ENCODE results near the gene NTM.

NTM gene

GRCh38 chr11:131807876-131808275 lies 437.5 kb downstream of the NTM start:
- no peak for DNase-seq

GRCh38 chr11:131808470-131808869 lies 438.1 kb downstream of the NTM start:
- DNase-seq, result no peak

DNA sequence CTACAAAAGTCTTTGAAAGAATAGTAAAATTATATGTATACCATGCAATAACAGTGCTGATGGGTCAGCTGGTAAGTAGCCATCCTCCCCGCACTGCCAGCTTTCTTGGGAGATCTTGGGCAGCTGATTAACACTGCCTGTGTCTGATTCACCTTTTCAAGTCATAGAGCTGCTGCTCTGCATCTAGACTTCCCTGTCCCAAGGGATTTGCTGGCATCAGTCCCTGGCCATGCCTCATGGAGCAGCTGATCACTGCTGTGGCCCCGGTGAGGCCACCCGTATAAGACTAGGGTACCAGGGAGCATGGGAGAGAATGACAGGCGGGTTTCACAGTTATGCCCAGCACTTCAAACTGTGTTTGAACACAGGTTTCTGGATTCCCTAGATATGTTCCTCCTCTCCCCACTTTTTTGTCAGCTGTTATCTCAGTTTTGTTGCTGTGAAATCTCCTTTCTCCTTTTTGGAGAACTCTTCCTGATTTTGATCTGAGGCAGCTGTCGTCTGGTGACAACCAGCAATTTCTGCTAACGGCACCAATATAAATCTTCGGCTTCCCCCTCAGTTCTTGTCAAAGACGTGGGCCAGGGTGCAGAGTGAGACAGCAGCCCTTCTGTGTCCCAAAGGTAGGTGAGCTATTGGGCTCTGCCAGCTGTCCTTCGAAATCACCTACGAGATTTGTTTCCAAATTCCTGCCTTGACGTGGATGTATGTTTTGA lies 438.9 kb downstream of the NTM start:
- DNase-seq, result no peak

DNA sequence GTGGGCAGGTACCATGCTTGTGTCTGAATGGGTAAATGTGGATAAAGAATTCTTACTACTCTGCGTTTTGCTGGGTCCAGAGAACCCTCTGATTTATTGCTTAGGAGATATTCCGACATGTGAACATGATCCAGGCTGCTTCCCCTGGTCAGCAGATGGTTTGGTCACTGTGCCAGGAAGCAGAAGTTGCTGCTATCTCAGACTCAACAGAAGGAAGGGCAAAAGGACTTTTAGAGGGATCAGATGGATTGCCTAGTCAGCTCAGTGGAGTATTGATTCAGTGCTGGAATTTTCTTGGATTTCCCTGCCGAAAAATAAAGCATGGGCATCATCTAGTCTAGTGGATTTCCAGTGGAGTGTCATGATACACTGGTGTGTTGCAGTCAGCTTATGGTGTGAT lies 440.1 kb downstream of the NTM start:
- no peak for DNase-seq

DNA sequence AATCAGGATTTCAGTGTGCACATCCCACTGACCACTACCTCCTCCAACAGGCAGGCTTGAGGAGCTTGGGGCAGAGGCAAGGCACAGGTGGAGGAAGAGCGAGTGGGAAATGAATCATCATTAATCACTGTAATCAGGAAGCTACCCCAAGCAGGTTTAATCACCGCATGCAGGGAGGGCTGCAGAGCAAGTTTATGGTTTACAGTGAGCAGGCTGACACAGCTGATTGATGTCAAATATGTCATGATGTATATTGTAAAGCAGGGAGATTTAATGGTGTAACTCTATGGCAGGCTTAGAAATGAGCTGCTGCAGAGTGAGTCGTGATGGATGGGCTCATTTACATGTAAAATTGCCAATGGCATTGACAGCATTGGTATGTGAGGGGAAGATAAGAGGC lies 441.0 kb downstream of the NTM start:
- DNase-seq, result no peak

DNA sequence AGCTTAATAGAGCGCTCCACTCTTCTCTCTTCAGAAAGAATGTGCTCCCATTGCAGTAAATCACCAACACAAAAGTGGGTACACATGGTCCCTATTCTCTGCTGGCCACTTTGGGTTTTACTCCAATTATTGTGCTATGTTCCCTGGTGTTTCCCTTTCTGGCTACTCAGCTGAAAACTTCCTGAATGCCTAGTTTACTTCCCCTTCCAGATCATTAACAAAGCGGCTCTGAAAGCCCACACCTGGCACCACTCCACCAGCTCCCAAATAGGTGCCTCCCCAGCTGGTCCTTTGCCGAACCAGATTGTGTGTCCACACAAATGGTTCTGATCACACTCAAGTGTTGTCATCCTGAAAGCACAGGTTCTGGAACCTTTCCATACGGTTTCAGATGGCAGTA lies 443.7 kb downstream of the NTM start:
- DNase-seq, result no peak

- no peak for DNase-seq
Measured at GRCh38 chr11:131815590-131815989, 445.2 kb downstream of the NTM start.

GRCh38 chr11:131816051-131816450 lies 445.6 kb downstream of the NTM start:
- DNase-seq, result no peak

DNA sequence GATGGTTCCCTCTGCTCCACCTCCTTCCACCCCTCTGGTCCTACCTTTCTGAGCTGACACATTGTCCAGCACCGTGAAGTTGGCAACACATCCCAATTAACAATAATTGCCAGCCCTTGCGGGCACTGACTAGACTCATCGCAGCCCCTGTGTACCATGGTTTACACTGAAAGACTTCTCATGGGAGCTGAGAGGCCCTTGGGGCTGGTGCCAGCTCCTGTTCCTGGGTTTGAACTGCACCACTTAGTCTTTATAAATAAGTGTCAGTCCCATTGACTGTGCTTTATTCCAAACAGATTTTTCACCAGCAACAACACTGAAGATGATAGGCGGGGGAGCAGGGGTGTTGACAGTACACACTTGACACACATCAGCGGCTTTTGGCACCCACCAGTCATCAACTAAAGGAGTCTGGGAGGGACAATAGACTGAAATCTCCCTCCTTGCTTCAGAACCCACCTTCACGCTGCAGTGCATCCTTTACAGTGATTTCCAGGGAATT lies 447.3 kb downstream of the NTM start:
- DNase-seq, result no peak

DNA sequence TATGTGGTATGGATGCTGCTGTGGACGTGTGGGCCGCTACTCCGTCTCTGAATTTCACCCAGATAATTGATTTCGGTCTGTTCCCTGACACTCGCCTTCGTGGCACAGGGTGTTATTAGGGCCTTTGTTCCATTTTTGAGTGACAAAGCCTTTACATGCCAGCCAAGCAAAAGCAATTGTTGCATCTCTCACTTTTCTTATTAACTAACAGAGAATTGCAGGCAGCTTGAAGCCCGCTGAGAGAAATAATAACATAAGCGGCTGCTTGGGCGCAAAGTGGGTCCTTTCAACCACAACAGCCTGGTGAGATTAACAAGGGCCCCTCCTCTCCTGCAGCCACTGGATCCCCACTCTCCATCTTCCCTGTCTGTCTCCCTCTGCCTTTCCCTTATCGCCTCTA lies 449.4 kb downstream of the NTM start:
- no peak for DNase-seq

GRCh38 chr11:131822506-131822905 lies 452.1 kb downstream of the NTM start:
- no peak for DNase-seq

GRCh38 chr11:131823772-131824171 lies 453.4 kb downstream of the NTM start:
- DNase-seq, result no peak

DNA sequence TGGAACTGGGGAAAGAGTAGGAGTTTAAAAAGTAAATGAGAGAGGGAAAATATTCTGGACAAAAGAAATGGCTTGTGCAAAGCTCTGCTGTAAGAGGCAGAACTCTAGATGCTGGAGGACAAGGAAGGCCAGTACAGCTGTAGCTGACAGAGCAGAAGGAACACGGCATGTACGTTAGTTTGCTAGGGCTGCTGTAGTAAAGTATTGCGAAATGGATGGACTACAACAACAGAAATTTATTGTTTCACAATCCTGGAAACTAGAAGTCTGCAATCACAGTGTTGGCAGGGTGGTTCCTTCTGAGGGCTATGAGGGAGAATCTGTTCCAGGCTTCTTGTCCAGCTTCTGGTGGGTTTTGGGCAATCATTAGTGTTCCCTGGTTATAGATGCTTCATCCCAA lies 454.4 kb downstream of the NTM start:
- no peak for DNase-seq

GRCh38 chr11:131827430-131827829 lies 457.0 kb downstream of the NTM start:
- no peak for DNase-seq

DNA sequence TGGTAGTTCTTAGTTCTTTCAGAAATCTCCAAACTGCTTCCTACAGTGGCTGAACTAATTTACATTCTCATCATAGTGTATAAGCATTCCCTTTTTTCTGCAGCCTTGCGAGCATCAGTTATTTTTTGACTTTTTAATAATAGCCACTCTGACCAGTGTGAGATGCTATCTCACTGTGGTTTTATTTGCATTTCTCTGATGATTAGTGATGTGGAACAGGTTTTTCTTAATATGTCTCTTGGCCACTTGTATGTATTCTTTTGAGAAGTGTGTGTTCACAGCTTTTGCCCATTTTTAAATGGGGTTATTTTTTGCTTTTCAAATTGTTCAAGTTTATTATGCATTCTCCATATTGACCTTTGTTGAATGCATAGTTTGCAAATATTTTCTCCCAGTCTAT lies 459.3 kb downstream of the NTM start:
- no peak for DNase-seq

DNA sequence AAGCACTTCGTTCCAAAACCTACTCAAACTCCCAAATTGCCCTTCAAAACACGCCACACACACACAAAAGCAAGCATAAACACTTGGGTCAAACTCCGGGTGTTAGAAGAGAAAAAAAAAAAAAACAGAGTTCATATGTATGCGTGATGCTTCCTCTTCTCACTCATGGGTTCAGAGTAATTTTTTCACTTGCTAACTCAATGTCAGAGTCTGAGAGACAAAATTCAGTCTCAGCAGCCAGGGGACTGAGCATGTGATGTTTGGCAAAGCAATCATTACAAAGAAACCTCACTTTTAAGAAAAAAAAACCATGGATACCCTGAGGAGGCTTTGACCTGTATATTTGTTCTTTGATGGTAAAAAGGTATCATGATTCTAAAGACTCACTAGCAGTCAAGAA lies 461.7 kb downstream of the NTM start:
- DNase-seq, result no peak

GRCh38 chr11:131833366-131833765 lies 463.0 kb downstream of the NTM start:
- no peak for DNase-seq

DNA sequence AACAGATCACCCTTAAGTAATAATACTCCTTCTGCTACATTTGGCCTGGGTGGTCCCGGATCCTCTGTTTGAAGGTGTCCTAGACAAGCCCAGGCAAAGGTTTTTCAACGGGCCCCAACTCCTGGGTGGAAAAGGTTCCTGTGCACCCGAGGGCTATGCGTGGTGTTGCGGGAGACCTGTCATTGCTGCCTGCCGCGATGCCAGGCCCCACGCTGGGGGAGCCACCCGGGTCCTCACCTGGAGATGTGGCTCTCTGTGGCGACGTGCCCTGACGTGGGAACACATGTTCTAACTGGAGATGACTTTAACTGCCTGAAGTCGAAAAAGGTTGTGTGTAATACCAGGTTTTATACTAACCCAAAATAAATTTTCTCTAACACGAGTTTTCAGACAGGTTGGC lies 467.1 kb downstream of the NTM start:
- no peak for DNase-seq

- DNase-seq, result no peak
Measured at GRCh38 chr11:131838016-131838415, 467.6 kb downstream of the NTM start.

DNA sequence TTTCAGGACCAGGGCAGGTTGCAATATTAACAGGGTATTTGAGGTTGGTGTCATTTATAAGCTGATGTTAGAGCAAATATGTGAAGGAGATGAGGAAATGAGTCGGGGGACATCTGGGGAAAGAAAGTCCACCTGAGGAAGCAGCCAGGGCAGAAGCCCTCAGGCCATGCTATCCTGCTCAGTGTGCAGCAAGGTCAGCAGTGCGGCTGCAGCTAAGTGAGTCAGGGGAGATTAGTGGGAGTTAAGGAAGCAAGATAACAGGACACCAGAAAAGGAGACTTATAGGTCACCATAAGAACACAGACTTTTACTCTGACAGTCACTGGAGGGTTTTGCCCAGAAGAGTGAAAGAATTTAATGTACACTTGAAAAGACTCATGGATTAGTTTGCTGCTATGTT lies 468.9 kb downstream of the NTM start:
- DNase-seq, result no peak

GRCh38 chr11:131840545-131840944 lies 470.1 kb downstream of the NTM start:
- DNase-seq, result no peak

DNA sequence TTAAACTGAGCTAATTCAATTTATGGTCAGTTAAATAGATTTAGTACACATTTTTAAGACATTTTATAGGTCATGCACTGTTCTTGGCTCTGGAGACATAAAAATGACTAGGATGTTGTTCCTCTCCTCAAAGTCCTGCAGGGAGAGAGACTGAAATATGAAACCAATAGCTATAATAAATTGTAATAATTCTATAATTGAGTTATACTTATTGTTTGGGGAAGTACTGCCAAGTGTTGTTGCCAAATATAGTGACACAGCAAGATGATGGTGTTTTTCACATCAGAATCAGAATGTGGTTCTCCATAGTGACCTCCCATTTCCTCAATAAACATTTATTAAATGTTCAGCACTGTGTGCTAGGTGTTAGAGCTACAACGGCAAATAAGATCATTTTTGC lies 470.6 kb downstream of the NTM start:
- no peak for DNase-seq

GRCh38 chr11:131841925-131842635 lies 471.7 kb downstream of the NTM start:
- no peak for DNase-seq

GRCh38 chr11:131845255-131845654 lies 474.8 kb downstream of the NTM start:
- DNase-seq, result no peak

DNA sequence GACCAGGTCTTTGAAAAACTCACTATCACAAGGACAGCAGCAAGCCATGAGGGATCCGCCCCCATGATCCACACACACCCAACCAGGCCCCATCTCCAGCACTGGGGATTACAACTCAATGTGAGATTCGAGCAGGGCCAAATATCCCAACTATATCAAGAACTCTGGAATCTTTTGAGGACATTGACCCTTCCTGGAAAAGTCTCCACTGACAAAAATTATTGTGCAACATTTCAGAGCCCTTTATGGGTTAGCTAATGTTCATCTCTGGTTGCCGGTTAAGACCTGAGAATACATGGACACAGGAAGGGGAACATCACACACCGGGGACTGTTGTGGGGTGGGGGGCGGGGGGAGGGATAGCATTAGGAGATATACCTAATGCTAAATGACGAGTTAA lies 479.1 kb downstream of the NTM start:
- no peak for DNase-seq

Data from NCI-H2107 (cell line).